GM13977 (cell line): Measurements from ENCODE around the gene TUBGCP2.

Experiments used
- DNase-seq: peaks from one replicate; pipeline ENCODE4 v3.0.0; 2012; ENCODE audit warnings: low spot score
- CTCF ChIP-seq: IDR thresholded peaks from 2 replicates; pipeline ENCODE4 v1.5.1; 2012; ENCODE audit warnings: mild to moderate bottlenecking, control low read depth; ENCODE audit not compliant: insufficient read depth; ENCODE audit errors: extremely low read depth, missing control alignments
- in situ Hi-C: fragments of 300-500 bp; cut with MboI; formaldehyde crosslinking; loops from one replicate; pipeline ENCODE4 v1.12.0; 2022; ENCODE audit warnings: low sequenced_read_pairs, low pct_unique_long_range_greater_than_20kb, mixed read lengths, inconsistent platforms; ENCODE audit not compliant: unreplicated experiment

The TUBGCP2 gene

DNA sequence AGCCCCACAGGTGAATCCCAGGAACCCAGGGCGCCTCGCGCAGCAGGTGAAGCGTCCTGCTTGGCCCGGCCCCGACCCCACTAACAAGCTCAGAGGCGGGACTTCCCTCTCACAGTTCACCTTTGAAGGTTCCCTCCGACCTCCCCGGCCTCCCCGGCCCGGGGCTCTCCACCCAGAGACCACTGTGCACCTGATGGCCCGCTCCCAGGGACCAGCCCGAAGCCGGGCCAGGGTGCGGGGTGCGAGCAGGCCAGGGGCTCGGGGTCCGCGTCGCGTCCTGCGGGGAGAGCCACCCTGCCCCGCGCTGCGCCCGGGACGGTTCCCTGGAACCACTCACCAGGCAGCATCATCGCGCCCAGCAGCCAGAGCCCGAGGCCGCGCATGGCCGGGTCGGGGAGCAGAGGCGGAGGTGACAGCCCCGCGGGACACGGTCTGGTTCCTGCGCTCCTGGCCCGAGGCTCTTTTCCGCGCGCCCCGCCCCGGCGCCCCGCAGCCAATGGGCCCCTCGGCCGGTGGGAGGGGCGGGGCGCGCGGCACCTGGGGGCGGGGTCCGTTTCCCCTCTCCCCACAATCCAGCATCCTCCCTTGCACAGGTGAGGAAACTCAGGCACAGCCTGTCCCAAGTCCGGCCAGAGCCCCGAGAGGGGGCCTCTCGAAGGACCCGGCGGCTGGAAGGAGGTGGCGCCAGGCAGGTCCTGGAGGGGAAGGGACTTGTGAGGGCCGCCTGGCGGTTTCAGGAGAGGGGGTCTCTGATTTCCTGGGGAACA, 32.1 kb downstream of the TUBGCP2 start, which contains the start of gene ADAM8:
Gene ADAM8 (minus strand): TSS at position 434 of the 767 bp plus-strand sequence. CDS start 51 bp downstream, at position 383.
- peak; percentile 96 for DNase-seq

DNA sequence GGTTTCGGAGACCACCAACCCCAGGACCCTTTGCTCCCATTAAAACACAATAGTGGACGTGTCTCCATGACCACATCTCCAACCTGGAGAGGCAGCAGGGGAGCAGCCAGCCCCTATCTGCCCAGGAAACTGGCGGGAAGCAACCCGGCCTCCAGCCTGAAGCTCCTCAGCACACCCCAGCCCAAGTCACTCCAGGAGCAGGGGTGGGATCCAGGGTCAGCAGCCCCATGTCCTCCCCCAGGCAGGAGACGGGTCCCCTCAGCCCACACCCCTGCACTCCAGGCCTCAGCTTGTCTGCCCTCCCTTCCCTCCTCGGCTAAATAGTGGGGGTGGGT, 32.6 kb downstream of the TUBGCP2 start:
- no peak for TF ChIP-seq CTCF
- DNase-seq: no peak
- in situ Hi-C loops: no loop called here

More for the DNA sequence above, 32.1 kb downstream of the TUBGCP2 start, which contains the start of gene ADAM8:
- in situ Hi-C loops: no loop called here
- TF ChIP-seq CTCF: no peak

- in situ Hi-C loops: no loop called here
- peak; percentile 50 for TF ChIP-seq CTCF
- peak; percentile 81 for DNase-seq
Observed at GRCh38 chr10:133275684-133276092, 33.0 kb downstream of the TUBGCP2 start.

- in situ Hi-C loops: no loop called here
- no peak for TF ChIP-seq CTCF
- DNase-seq: peak; percentile 93
Observed at GRCh38 chr10:133274751-133275683, 33.7 kb downstream of the TUBGCP2 start.

GRCh38 chr10:133273534-133274143, 35.0 kb downstream of the TUBGCP2 start:
- no peak for TF ChIP-seq CTCF
- in situ Hi-C loops: no loop called here
- DNase-seq: no peak

DNA sequence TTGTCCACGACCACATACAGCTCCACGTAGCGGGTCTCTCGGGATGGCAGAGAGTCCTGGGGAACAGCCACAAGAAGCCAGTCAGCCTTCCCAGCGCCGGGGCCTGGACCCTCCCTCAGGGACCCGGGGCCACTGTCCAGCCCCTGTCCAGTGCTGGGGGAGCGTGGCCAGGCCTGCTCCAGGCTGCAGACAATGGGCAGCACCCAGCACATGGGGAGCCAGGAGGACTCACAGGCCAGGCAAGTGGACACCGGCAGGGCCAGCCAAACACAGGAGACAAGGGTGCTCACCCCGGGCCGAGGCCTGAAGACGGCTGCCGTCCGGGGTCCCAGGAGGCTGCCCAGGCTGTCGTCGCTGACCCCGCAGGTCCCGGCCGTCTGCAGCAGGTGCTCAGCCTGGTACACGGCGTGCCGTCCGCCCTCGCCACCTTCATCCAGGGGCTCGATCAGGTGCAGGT, 35.7 kb downstream of the TUBGCP2 start:
- no peak for TF ChIP-seq CTCF
- in situ Hi-C loops: no loop called here
- DNase-seq: no peak
